ENCODE data around the gene MAP3K6. TPM values are rescaled to one million over a fixed set of nuclear protein-coding genes. Genes with fewer than 3 reads are reported as not detected.

The MAP3K6 gene
- total and polyA plus RNA-seq, 2 of the 13 experiments (the other 11 are each of a cell fraction or from before 2014, with no cell fraction given): 2.7 to 3.2 TPM

GRCh38 chr1:27394282-27394658, 27.5 kb upstream of the MAP3K6 start:
- no peak for ATAC-seq
- H3K4me2 ChIP-seq (ENCODE audit: low read depth, low read length): no peak overlapping the region
- in situ Hi-C loops (cut with HindIII; ENCODE audit: extremely low pct_ligation_motif_present, low pct_unique_long_range_greater_than_20kb) (loop anchor here (5.0 kb wide), 4 partner anchors 37 to 282 kb away; no protein-coding TSS in a partner anchor), intact Hi-C loops (cut with micrococcal nuclease; ENCODE audit: unreplicated experiment) (loop anchor here (10.0 kb wide), 1 partner anchor 271 kb away; no protein-coding TSS in a partner anchor)
- FAIRE-seq: no peak
- no peaks in the 10 kb centered on the region for H4K20me1 ChIP-seq (ENCODE audit: insufficient read depth, low read length)
- no peak for DNase-seq (ENCODE audit: low spot score)
- POLR2A ChIA-PET: interaction anchor here (1.8 kb wide), 1 partner anchor 213 kb away, joined by 6 read pairs; no protein-coding TSS in a partner anchor
- H3K9ac ChIP-seq (ENCODE audit: insufficient read depth, low read depth, low read length): no peak overlapping the region
- 95% methylated on average over 8 of the region's 9 CpGs for WGBS (ENCODE audit: low lambda C conversion rate)
- H3K27me3 ChIP-seq (ENCODE audit: control insufficient read depth in 1 of 2, insufficient read depth in 2 of 2, low read length in 2 of 2): peaks cover 0 to 2% of the 10 kb centered on the region in 2 experiments; a peak in 2 of 5 replicates
- no peak overlapping the region for H3K4me3 ChIP-seq (replicated peaks in 1 of 3; ENCODE audit: insufficient read depth in 1 of 3, low read depth in 2 of 3, low read length in 3 of 3)
- no peaks in the 10 kb centered on the region for H3K79me2 ChIP-seq (ENCODE audit: insufficient read depth, low read length)
- TF ChIP-seq ZBED4 (CRISPR knock-in tag; IDR thresholded peaks at IDR 0.05; ENCODE audit: borderline replicate concordance) (no peak), ZMYM4 (CRISPR knock-in tag; IDR thresholded peaks at IDR 0.05) (no peak), HDAC2 (CRISPR knock-in tag; IDR thresholded peaks at IDR 0.05) (no peak), ZNF567 (CRISPR knock-in tag; IDR thresholded peaks at IDR 0.05; ENCODE audit: borderline replicate concordance) (no peak), HMGXB4 (CRISPR knock-in tag; IDR thresholded peaks at IDR 0.05; ENCODE audit: borderline replicate concordance in 1 of 2, low read depth in 1 of 2) (no peak)
- TF ChIP-seq, protein P1, sequence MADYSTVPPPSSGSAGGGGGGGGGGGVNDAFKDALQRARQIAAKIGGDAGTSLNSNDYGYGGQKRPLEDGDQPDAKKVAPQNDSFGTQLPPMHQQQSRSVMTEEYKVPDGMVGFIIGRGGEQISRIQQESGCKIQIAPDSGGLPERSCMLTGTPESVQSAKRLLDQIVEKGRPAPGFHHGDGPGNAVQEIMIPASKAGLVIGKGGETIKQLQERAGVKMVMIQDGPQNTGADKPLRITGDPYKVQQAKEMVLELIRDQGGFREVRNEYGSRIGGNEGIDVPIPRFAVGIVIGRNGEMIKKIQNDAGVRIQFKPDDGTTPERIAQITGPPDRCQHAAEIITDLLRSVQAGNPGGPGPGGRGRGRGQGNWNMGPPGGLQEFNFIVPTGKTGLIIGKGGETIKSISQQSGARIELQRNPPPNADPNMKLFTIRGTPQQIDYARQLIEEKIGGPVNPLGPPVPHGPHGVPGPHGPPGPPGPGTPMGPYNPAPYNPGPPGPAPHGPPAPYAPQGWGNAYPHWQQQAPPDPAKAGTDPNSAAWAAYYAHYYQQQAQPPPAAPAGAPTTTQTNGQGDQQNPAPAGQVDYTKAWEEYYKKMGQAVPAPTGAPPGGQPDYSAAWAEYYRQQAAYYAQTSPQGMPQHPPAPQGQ (CRISPR knock-in tag; IDR thresholded peaks at IDR 0.05; ENCODE audit: borderline replicate concordance): no peak
- no peak overlapping the region for H3K27ac ChIP-seq (ENCODE audit: extremely low read length, insufficient read depth, low read length)
- no peaks in the 10 kb centered on the region for H3K9me3 ChIP-seq (ENCODE audit: low read length)
- H3K4me1 ChIP-seq (ENCODE audit: insufficient read depth, low read length): peaks cover 28% of the 10 kb centered on the region
- H2AFZ ChIP-seq (ENCODE audit: low read length): no peak overlapping the region
- CTCF ChIA-PET (ENCODE audit: low intra/inter-chr PET ratio, low total read pairs): interaction anchor here (1.5 to 2.4 kb wide), 2 partner anchors 37 to 94 kb away, joined by 10 to 17 read pairs; no protein-coding TSS in a partner anchor
- H3K36me3 ChIP-seq (replicated peaks in 1 of 2; ENCODE audit: control insufficient read depth in 1 of 2, insufficient read depth in 2 of 2, low read length in 2 of 2): no peaks in the 10 kb centered on the region
- no TSS peak for BruUV-seq (replicated peaks)
